ENCODE data around the gene OR10AD1.
"Not testable (repeated sequence)": the region's sequence is repeated elsewhere in the genome, so short reads cannot be mapped to it uniquely, and the experiment has no call there.

OR10AD1 gene

DNA sequence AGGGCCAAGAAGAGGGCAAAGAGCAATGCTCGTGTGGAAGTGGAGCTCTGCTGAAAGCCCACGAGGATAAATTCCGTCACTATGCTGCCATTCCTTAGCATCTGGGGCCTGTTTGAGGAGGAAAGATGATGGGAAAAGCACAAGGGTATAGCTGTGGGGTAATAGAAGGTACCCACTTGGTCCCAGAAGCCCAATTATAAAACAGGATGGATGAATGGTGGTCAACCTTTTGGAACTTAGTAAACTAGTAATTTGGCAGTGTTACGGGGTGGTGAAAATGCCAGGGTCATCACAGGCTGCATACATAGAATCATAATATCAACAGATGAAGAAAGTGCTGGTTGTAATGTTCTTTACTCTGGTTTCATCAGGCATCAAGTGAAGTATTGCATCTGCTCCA is at the start of gene OR10AD1:
OR10AD1 (minus strand) TSS at position 101 of the 400 bp plus-strand sequence; CDS start at position 101, 0 bp downstream.
- no peak for FAIRE-seq

DNA sequence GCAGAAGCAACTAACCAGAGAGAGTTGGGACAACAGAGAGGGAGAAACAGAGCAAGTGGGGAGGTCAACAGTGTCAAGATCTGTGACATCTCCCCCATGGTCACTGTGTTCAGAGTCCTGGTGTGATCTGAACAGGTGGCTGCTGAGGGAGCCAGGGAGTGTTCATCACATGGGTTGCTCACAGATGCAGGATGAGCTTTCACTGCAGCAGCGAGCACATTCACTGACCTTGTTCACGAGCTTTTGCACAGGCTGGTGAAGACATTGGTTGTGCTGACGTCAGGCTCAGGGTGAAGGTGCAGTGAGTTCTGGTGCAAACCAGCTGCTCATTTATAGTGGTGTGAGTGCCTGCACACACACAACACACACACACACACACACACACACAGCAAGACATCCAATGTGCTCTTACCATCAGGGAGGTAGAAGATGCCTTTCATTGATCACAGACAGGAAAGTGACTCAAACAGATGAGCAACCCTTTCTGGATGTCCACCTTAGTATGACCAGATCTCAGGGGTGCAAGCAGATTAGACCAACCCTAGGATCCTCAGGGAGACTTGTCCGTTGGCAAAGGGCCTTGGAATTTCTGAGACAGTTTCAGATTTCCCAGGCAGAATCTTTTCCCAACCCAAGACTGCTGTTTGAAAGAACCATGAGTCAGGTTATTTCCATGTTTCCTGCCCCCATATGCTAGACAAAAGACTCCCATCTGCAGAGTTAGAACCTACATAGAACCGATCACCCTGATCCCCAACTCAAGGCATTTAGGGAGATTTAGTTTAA is 44.3 kb upstream of the OR10AD1 start:
- no peak for FAIRE-seq

- no peak for FAIRE-seq
Observed at GRCh38 chr12:48237162-48237561, 34.1 kb upstream of the OR10AD1 start.

GRCh38 chr12:48235796-48236333 is 32.8 kb upstream of the OR10AD1 start:
- no peak for FAIRE-seq

DNA sequence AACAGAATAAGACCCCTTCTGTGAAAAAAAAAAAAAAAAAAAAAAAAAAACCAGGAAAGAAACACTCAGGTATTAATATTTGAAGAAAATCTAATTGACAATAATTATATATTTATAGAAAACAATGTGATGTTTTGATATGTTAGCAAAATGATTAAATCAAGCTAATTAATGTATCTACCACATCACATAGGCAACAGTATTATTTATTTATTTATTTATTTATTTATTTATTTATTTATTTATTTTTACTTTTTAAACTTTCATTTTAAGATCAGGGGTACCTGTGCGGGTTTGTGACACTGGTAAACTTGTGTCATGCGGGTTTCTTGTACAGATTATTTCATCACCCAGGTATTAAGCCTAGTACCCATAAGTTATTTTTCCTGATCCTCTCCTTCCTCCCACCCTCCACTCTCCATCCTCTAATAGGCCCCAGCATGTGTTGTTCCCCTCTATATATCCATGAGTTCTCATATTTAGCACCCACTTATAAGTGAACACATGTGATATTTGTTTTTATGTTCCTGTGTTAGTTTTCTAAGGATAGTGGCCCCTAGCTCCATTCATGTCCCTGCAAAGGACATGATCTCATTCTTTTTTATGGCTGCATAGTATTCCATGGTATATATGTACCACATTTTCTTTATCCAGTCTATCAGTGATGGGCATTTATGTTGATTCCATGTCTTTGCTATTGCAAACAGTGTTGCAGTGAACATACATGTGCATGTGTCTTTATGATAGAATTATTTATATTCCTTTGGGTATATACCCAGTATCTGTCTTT is 28.3 kb upstream of the OR10AD1 start:
- peak; percentile 23 for FAIRE-seq

DNA sequence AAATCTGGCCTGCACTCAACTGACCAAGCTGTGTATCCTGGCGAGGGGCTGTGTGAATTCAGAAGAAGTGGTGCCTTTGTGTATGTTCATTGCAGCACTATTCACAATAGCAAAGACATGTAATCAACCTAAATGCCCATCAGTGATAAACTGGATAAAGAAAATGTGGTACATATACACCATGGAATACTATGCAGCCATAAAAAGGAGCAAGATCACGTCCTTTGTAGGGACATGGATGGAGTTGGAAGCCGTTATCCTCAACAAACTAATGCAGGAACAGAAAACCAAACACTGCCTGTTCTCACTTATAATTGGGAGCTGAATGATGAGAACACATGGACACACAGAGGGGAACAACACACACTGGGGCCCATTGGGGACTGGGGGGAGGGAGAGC is 21.4 kb upstream of the OR10AD1 start:
- FAIRE-seq: not testable (repeated sequence)

GRCh38 chr12:48221645-48222044 is 18.6 kb upstream of the OR10AD1 start:
- FAIRE-seq: no peak

DNA sequence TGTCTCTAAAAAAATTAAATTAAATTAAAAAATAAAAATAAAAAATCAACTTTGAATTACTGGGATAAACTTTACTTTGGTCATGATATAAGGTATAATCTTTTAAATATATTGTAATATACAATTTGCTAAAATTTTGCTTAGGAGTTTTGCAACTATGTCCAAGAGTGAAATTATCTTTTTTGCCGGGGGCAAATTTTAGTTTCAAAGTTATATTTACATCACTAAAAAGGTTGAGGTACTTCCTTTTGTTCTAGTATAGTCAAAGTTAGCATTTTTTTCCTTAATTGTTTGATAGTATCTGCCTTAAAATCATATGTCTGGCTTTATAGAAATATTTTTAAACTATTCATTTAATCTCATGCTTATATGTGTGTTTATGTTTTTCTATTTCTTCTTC is 17.6 kb upstream of the OR10AD1 start:
- FAIRE-seq: no peak

- FAIRE-seq: no peak
Observed at GRCh38 chr12:48219631-48220030, 16.5 kb upstream of the OR10AD1 start.

DNA sequence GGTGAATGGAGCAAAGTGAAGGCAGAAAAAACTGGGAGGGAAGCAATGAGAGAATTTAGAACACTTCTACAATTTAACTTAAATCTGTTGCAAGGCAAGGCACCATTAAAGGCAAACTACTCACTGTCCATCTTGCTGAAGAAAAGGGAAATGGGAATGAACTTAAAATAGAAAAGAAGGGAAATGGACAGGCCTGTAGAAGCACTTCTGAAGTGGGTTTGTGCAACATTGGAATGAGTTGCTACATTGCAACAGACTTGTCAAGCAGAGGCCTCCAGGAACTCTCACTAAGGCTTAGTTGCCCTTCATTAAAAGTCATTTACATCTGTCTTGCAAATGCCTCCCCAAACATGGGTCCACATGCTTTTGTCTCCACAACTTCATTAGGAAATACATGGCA is 13.7 kb upstream of the OR10AD1 start:
- no peak for FAIRE-seq

DNA sequence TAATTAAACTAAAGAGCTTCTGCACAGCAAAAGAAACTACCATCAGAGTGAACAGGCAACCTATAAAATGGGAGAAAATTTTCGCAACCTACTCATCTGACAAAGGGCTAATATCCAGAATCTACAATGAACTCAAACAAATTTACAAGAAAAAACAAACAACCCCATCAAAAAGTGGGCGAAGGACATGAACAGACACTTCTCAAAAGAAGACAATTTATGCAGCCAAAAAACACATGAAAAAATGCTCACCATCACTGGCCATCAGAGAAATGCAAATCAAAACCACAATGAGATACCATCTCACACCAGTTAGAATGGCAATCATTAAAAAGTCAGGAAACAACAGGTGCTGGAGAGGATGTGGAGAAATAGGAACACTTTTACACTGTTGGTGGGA is 6.4 kb upstream of the OR10AD1 start:
- not testable (repeated sequence) for FAIRE-seq

- FAIRE-seq: no peak
Observed at GRCh38 chr12:48202766-48203165, 326 bp downstream of the OR10AD1 start.

DNA sequence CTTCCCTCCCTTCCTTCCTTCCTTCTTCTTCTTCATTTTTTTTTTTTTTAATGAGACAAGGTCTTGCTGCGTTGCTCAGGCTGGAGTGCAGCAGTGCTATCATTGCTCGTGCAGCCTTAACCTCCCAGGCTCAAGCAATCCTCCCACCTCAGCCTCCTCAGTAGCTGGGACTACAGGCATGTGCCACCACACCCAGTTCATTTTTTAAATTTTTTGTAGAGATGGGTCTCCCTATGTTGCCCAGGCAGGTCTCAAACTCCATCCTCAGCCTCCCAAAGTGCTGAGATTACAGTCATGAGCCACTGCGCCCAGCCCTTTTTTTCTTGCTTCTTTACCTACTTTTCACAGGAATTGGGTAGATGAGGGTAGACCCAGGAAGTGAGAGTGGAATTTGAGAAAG is 1.6 kb downstream of the OR10AD1 start:
- no peak for FAIRE-seq

DNA sequence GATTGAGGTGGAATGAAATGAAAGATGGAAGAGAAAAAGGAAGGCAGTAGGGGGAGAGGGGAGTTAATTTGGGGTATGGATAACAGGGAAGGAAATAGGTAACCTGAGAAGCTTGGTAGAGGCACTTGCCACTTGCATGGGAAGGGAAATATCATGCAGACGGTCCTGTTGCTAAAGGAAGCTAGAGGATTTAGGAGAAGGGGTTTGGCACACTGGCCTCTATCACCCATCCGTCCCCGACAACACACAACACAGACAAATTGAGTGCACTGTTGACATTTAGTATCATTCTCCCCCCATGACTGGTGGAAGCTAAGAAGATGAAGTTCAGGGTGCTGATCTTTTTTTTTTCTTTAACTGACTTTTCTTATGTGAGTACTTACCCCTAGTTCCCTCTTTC is 2.0 kb downstream of the OR10AD1 start:
- no peak for FAIRE-seq

DNA sequence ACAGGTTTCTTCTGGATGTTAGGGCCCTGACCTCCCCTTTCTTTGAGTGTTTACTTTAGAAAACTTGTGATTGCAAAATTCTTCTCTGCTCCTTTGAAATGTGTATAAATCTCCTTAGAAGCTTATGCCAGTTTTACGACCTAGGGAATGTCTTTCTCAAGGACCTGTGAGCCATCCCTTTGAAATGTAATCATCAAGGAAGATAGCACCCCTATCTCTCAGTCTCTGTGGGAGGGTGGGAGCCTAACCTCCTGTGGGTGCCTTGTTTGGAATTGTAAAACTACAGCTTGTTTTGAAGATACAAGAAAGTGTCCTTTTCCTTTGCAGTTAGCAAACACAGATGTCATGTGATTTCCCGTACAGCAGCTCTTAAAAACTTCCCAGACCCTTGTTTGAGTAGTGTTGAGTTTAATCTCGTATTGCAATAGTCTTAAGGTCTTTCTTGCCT is 3.3 kb downstream of the OR10AD1 start:
- no peak for FAIRE-seq

DNA sequence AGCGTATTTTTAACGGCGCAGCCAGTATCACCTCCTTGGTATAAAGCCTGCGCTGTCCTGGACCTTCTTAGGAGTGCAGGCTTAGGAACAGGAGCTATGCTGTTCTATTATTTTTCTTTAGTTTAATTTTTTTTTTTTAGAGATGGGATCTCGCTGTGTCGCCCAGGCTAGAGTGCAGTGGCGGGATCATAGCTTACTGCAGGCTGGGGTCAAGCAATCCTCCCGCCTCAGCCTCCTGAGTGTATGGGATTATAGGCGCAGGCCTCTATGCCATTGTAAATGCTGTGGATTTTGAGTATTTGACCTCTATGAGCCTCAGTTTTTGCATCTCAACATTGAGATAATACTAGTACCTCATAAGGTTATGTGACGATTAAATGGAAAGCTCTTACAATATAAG is 4.1 kb downstream of the OR10AD1 start:
- no peak for FAIRE-seq

GRCh38 chr12:48198672-48198971 is 4.5 kb downstream of the OR10AD1 start:
- FAIRE-seq: no peak

- no peak for FAIRE-seq
Observed at GRCh38 chr12:48197971-48198671, 5.0 kb downstream of the OR10AD1 start.

DNA sequence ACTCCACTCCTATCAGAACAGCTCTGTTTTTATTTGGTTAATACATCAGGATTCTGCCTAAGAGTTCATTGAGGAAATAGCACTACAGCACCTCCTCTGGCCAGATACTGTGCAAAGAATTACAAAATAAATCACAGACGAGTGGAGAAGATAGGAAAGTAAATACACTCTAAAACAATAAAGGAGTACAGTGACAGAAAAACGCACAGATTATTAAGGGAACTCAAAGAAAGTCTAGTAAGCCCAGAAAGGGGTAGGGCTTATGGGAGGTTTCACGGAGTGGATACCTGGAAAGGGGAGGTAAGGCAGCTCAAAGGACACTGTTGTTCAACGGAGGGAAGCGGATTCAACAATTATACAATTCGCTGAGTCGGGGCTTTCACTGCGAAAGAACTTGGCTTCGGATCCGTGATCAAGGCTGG is 5.5 kb downstream of the OR10AD1 start:
- FAIRE-seq: no peak

DNA sequence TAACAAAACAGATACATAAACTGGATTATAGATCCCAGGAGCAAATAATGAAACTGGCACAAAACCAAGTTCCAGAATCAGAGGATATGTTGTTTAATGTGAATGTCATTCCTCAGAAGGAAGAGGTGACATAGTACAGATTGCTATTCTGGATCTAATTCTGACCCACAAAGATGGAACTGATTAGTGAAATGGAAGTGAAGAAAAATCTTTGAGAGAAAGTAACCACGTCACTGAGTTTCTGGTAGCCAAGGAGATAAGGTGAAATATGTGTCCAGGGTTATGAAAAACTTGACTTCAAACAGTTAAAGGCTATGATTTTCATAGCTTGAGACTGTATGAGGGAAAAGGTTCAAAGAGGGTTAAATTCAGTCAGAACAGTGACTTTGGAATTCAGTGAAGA is 8.3 kb downstream of the OR10AD1 start:
- FAIRE-seq: no peak

GRCh38 chr12:48193623-48194022 is 9.5 kb downstream of the OR10AD1 start:
- FAIRE-seq: no peak

- no peak for FAIRE-seq
Observed at GRCh38 chr12:48192861-48193260, 10.2 kb downstream of the OR10AD1 start.

DNA sequence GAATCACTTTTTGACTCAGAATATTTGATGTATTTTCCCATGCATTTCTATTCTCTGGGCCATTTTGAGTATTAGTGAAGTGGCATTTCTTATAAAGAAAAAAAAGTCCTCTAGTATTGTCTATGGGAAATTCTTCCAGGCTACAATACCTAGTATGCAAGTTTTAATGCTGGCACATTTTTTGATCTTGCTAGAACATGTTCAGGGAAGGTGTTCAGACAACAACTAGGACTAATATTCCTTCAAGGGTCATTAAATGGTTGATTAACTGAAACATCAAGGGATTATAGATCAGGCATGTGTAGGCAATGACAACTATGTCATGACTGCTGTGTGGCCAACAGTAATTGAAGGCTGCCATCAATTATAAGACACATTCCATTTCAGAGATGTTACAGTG is 12.0 kb downstream of the OR10AD1 start:
- no peak for FAIRE-seq

Data from A204.1 (cell line).